Neural cell (in vitro differentiated cells): ENCODE measurements around the gene STK24.

Source experiments
- EP300 ChIP-seq: fragments of 450-650 bp; conservative IDR thresholded peaks from 2 replicates; pipeline ENCODE4 v1.6.1; 2014; ENCODE audit warnings: antibody characterized with exemption, mild to moderate bottlenecking, moderate library complexity; ENCODE audit not compliant: poor library complexity, severe bottlenecking
- POLR2AphosphoS5 ChIP-seq: IDR thresholded peaks from 2 replicates; pipeline ENCODE4 v1.6.1; 2012
- RAD21 ChIP-seq: fragments of 450-650 bp; conservative IDR thresholded peaks from 2 replicates; pipeline ENCODE4 v1.6.1; 2014; ENCODE audit warnings: antibody characterized with exemption, mild to moderate bottlenecking, moderate library complexity
- TF ChIP-seq, protein P1 (sequence below): fragments of 450-650 bp; IDR thresholded peaks from 2 replicates; pipeline ENCODE4 v1.5.1; 2014; ENCODE audit warnings: antibody characterized with exemption, mild to moderate bottlenecking, moderate library complexity; ENCODE audit not compliant: poor library complexity, severe bottlenecking

DNA sequence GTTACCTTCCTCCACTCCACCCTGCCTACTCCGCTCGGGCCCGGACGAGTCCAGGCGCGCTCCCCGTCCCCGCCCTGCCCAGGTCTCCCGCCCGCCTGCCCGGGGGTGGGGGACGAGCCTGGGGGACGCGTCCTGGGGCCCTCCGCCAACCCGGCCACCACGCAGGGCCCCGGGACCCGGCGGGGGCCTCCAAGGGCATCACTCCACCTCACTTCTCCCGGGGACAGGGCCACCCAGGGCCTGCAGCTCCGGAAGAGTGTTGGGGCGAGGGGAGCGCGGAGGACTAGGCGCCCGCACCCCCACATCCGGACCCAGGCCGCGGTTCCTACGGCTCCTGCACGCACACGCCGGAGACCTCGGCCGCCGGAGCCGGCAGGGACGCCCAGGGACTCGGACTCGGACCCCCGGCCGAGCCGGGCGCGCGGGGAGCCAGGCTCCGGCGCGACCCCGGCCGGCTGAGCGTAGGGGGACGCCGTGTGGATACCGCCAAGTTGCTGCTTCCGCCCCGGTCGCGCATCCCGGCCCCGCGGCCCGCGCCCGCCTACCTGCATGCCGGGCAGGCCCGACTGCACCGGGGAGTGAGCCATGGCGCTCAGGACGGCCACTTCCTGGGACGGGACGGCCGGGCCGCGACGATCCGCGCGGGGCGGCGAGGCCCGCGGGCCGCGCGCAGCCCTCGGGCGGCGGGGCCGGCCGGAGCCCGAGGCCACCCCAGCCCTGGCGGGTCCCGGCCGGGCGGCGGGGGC lies 534 bp downstream of the STK24 start:
- no peak for TF ChIP-seq POLR2AphosphoS5
- TF ChIP-seq, protein P1, sequence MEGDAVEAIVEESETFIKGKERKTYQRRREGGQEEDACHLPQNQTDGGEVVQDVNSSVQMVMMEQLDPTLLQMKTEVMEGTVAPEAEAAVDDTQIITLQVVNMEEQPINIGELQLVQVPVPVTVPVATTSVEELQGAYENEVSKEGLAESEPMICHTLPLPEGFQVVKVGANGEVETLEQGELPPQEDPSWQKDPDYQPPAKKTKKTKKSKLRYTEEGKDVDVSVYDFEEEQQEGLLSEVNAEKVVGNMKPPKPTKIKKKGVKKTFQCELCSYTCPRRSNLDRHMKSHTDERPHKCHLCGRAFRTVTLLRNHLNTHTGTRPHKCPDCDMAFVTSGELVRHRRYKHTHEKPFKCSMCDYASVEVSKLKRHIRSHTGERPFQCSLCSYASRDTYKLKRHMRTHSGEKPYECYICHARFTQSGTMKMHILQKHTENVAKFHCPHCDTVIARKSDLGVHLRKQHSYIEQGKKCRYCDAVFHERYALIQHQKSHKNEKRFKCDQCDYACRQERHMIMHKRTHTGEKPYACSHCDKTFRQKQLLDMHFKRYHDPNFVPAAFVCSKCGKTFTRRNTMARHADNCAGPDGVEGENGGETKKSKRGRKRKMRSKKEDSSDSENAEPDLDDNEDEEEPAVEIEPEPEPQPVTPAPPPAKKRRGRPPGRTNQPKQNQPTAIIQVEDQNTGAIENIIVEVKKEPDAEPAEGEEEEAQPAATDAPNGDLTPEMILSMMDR: no peak
- no peak for TF ChIP-seq EP300
- TF ChIP-seq RAD21: no peak
